ENCODE data around the gene AKAP13.

The AKAP13 gene

GRCh38 chr15:85614059-85614458, 233.7 kb downstream of the AKAP13 start:
- no peak for TF ChIP-seq POLR2A (IDR thresholded peaks at IDR 0.05; ENCODE audit: extremely low read depth, insufficient read length)
- TF ChIP-seq MYC (IDR thresholded peaks at IDR 0.05; ENCODE audit: low read depth, low read length) = no peak
- TF ChIP-seq, protein P1, sequence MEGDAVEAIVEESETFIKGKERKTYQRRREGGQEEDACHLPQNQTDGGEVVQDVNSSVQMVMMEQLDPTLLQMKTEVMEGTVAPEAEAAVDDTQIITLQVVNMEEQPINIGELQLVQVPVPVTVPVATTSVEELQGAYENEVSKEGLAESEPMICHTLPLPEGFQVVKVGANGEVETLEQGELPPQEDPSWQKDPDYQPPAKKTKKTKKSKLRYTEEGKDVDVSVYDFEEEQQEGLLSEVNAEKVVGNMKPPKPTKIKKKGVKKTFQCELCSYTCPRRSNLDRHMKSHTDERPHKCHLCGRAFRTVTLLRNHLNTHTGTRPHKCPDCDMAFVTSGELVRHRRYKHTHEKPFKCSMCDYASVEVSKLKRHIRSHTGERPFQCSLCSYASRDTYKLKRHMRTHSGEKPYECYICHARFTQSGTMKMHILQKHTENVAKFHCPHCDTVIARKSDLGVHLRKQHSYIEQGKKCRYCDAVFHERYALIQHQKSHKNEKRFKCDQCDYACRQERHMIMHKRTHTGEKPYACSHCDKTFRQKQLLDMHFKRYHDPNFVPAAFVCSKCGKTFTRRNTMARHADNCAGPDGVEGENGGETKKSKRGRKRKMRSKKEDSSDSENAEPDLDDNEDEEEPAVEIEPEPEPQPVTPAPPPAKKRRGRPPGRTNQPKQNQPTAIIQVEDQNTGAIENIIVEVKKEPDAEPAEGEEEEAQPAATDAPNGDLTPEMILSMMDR (IDR thresholded peaks at IDR 0.05; ENCODE audit: low read depth, low read length) = no peak
- TF ChIP-seq, protein P2, sequence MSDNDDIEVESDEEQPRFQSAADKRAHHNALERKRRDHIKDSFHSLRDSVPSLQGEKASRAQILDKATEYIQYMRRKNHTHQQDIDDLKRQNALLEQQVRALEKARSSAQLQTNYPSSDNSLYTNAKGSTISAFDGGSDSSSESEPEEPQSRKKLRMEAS (IDR thresholded peaks at IDR 0.05; ENCODE audit: low read depth, low read length) = no peak

GRCh38 chr15:85615930-85616329, 235.5 kb downstream of the AKAP13 start:
- DNase-seq (ENCODE audit: low read depth) = peak; percentile 59
- H3K4me3 ChIP-seq (ENCODE audit: low read depth, low read length) = no peak overlapping the region
- TF ChIP-seq, protein P2 (IDR thresholded peaks at IDR 0.05; ENCODE audit: low read depth, low read length) = no peak
- TF ChIP-seq, protein P1 (IDR thresholded peaks at IDR 0.05; ENCODE audit: low read depth, low read length) = peak; percentile 52

More at GRCh38 chr15:85614059-85614458, 233.7 kb downstream of the AKAP13 start:
- no peak overlapping the region for H3K4me3 ChIP-seq (ENCODE audit: low read depth, low read length)
- no peak for DNase-seq (ENCODE audit: low read depth)

GRCh38 chr15:85616549-85617110, 236.2 kb downstream of the AKAP13 start:
- DNase-seq (ENCODE audit: low read depth) = no peak
- H3K4me3 ChIP-seq (ENCODE audit: low read depth, low read length) = no peak overlapping the region
- TF ChIP-seq, protein P1 (IDR thresholded peaks at IDR 0.05; ENCODE audit: low read depth, low read length) = no peak
- TF ChIP-seq POLR2A (IDR thresholded peaks at IDR 0.05; ENCODE audit: extremely low read depth, insufficient read length) (no peak), MYC (IDR thresholded peaks at IDR 0.05; ENCODE audit: low read depth, low read length) (no peak)
- TF ChIP-seq, protein P2 (IDR thresholded peaks at IDR 0.05; ENCODE audit: low read depth, low read length) = no peak

DNA sequence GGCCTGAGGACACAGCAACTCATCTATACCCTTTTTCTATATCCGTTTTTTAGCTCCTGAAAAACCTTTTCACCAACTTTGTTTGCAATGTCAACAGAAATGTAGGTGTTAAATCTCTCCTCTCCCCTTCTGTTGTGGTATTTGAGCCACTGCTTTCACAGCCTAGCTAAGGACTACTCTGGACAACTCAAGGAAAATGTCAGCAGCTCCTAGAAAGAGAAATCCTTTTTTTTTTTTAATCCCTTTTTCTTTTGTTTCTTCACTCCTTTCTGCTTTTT, 237.8 kb downstream of the AKAP13 start:
- TF ChIP-seq POLR2A (IDR thresholded peaks at IDR 0.05; ENCODE audit: extremely low read depth, insufficient read length) = no peak
- TF ChIP-seq, protein P2 (IDR thresholded peaks at IDR 0.05; ENCODE audit: low read depth, low read length) = no peak
- TF ChIP-seq, protein P1 (IDR thresholded peaks at IDR 0.05; ENCODE audit: low read depth, low read length) = no peak
- DNase-seq (ENCODE audit: low read depth) = no peak
- no peak overlapping the region for H3K4me3 ChIP-seq (ENCODE audit: low read depth, low read length)

DNA sequence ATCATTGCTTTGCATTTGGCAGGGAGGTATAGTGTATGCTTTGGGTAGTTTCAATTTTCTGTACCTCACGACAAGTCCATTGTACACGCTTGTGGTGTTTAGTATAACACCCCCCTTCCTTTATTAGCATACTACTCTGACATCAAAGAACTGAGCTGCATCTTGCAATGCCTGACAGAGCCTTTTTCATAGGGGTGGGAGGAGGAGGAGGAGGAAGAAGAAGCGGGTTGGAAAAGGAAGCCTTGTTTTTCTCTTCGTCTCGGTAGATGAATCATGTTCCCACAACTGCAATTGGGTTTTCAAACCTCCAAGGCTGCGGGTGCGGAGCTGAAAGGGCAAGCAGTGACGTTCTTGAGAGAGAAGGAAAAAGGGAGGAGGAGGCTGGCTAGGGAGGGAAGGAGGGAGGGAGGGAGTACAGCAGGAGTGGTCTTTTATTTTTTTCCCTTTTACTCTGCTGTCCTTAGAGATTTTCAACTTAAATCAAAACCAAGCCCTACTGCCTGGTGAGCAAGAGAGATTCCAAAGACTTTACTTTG, 238.6 kb downstream of the AKAP13 start:
- DNase-seq (ENCODE audit: low read depth) = peak; percentile 82
- TF ChIP-seq POLR2A (IDR thresholded peaks at IDR 0.05; ENCODE audit: extremely low read depth, insufficient read length) (no peak), MYC (IDR thresholded peaks at IDR 0.05; ENCODE audit: low read depth, low read length) (no peak)
- TF ChIP-seq, protein P1 (IDR thresholded peaks at IDR 0.05; ENCODE audit: low read depth, low read length) = no peak
- TF ChIP-seq, protein P2 (IDR thresholded peaks at IDR 0.05; ENCODE audit: low read depth, low read length) = no peak
- peak overlapping the region; percentile 13 for H3K4me3 ChIP-seq (ENCODE audit: low read depth, low read length)

Measured in NB4 (cell line).